D721Med (cell line): ENCODE data around the gene PUS3.
A peak's percentile ranks its signal among the peaks of the same experiment; 100 is the strongest.

ENCODE experiments used
- DNase-seq: peaks from one replicate; pipeline ENCODE4 v3.0.0; 2011; ENCODE audit warnings: low spot score; ENCODE audit not compliant: insufficient read length
- FAIRE-seq: peaks from 2 replicates; lab custom pipeline; 2011; peaks lifted over from hg19 to GRCh38; lab: Jason Lieb, UNC
- TF ChIP-seq, protein P1 (sequence below): IDR thresholded peaks from 2 replicates; pipeline ENCODE4 v1.5.1; 2012; ENCODE audit warnings: mild to moderate bottlenecking, control low read depth; ENCODE audit not compliant: insufficient read depth; ENCODE audit errors: missing control alignments

The PUS3 gene

GRCh38 chr11:125890447-125891100 is 12.4 kb downstream of the PUS3 start:
- FAIRE-seq = no peak
- TF ChIP-seq, protein P1, sequence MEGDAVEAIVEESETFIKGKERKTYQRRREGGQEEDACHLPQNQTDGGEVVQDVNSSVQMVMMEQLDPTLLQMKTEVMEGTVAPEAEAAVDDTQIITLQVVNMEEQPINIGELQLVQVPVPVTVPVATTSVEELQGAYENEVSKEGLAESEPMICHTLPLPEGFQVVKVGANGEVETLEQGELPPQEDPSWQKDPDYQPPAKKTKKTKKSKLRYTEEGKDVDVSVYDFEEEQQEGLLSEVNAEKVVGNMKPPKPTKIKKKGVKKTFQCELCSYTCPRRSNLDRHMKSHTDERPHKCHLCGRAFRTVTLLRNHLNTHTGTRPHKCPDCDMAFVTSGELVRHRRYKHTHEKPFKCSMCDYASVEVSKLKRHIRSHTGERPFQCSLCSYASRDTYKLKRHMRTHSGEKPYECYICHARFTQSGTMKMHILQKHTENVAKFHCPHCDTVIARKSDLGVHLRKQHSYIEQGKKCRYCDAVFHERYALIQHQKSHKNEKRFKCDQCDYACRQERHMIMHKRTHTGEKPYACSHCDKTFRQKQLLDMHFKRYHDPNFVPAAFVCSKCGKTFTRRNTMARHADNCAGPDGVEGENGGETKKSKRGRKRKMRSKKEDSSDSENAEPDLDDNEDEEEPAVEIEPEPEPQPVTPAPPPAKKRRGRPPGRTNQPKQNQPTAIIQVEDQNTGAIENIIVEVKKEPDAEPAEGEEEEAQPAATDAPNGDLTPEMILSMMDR = no peak
- DNase-seq = no peak

DNA sequence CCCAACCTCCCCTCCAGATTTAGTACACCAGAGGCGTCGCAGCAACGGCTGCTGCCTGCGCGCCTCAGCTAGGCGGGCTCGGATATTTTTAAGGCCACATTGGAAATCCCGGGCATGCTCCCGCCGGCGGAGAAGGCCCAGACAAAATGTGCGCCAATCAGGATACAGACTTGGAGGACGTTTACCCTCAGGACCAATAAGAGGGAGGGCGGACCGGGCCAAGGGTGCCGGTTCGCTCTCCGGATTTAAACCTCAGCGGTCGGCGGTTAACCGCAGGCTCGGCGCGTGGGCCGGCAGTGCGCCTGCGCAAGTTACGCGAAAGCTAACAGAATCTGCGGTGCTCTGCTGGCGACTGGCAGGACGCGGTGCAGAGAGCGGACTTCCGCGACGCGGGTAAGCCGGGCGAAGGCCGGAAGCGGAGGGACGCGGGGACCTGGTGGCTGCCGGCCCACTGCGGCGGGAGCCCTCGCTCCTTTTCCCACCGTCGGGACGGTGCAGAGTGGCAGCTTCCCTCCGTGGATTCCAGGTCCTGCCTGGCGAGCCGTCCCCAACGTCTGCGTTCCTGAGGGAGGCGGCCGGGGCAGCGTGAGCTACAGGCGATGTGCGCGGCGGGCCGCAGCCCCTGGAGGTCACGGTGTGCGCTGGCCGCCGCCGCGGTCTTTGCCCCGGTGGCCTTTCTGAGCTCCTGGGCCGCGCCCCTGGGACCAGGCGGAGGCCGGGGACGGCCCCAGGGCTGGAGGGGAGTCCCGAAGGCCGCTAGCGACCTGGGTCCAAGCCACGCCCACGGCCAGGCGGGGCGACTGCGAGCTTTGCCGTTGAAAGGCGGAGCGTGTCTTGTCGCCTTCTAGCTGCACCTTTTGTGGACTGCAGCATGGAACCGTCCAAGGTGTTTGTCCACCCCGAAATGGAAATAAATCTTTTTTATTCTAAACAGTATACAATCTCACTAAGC is 15.4 kb downstream of the PUS3 start, which contains the start of gene HYLS1:
Gene HYLS1, plus strand, starts transcription at position 296 of the 952 bp plus-strand sequence. CDS start 11,701 bp downstream, outside the sequence.
- no peak for FAIRE-seq
- TF ChIP-seq, protein P1 = no peak
- DNase-seq = peak; percentile 36

- DNase-seq = no peak
- no peak for FAIRE-seq
- TF ChIP-seq, protein P1 = no peak
These were observed 16.0 kb downstream of the PUS3 start for GRCh38 chr11:125886997-125887372.

- TF ChIP-seq, protein P1 = no peak
- FAIRE-seq (no peak), DNase-seq (no peak)
These were observed 19.6 kb downstream of the PUS3 start for GRCh38 chr11:125883375-125883774.

GRCh38 chr11:125881291-125881690 is 21.7 kb downstream of the PUS3 start:
- FAIRE-seq (no peak), DNase-seq (no peak)
- TF ChIP-seq, protein P1 = no peak

- FAIRE-seq (peak; percentile 75), DNase-seq (peak; percentile 33)
- TF ChIP-seq, protein P1 = peak; percentile 89
These were observed 28.4 kb downstream of the PUS3 start for GRCh38 chr11:125874556-125875124.
